ENCODE data around the gene ZFHX3. TPM values are rescaled to one million over a fixed set of nuclear protein-coding genes. Genes with fewer than 3 reads are reported as not detected.
A peak's percentile ranks its signal among the peaks of the same experiment; 100 is the strongest.

The ZFHX3 gene
- total RNA-seq, 2 donors from 2014 or later = 57.7 to 70.1 TPM

DNA sequence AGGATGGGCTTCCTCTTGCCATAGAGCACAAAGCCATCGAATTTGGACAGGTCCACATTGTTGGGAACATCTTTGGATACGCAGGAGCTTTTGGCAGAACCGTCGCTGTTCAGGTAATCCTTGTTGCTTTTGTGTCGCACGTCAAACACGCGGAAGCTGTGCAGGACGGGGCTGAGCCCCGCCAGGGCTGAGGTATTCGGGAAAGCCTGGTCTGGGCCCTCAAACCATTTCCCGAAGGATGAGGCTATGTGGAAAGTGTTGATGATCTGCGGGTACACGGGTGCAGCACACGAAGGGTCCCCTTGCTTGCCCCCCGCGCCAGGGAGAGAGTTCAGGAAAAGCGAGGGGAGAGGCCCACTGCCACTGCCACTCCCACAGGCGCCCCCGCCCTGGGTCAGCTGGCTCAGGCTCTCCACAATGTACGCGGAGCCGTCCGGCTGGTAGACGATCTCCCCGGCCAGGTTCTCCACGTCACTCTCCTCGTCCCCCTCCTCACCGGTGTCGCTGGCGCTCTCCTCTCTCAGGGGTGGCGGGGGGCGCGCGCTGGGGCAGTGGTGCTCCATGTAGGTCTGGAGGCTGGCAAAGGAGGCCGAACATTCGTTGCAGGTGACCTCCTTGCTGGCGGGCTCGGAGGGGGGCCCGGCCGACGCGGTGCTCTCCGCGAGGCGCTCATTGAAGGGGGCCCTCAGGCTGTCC, 88.5 kb downstream of the ZFHX3 start:
- Histone ChIP-seq H3K36me3 (peaks cover 22% of the 10 kb centered on the region), H3K27ac (no peak overlapping the region), H3K4me3 (no peak overlapping the region), H3K9me3 (no peaks in the 10 kb centered on the region), H3K27me3 (replicated peaks; ENCODE audit: insufficient read depth) (no peaks in the 10 kb centered on the region), H3K4me1 (ENCODE audit: control insufficient read depth in 1 of 2, low read depth in 2 of 2) (peaks cover 3 to 42% of the 10 kb centered on the region in 2 donors)
- TF ChIP-seq, protein P1, sequence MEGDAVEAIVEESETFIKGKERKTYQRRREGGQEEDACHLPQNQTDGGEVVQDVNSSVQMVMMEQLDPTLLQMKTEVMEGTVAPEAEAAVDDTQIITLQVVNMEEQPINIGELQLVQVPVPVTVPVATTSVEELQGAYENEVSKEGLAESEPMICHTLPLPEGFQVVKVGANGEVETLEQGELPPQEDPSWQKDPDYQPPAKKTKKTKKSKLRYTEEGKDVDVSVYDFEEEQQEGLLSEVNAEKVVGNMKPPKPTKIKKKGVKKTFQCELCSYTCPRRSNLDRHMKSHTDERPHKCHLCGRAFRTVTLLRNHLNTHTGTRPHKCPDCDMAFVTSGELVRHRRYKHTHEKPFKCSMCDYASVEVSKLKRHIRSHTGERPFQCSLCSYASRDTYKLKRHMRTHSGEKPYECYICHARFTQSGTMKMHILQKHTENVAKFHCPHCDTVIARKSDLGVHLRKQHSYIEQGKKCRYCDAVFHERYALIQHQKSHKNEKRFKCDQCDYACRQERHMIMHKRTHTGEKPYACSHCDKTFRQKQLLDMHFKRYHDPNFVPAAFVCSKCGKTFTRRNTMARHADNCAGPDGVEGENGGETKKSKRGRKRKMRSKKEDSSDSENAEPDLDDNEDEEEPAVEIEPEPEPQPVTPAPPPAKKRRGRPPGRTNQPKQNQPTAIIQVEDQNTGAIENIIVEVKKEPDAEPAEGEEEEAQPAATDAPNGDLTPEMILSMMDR (IDR thresholded peaks at IDR 0.05) = no peak
- DNase-seq (ENCODE audit: low spot score) (no peak), ATAC-seq (ENCODE audit: insufficient number of reproducible peaks, low FRiP score, low read depth) (no peak)

GRCh38 chr16:72958522-72959076, 89.3 kb downstream of the ZFHX3 start:
- H3K27me3 ChIP-seq (replicated peaks; ENCODE audit: insufficient read depth) = no peaks in the 10 kb centered on the region
- TF ChIP-seq, protein P1 (IDR thresholded peaks at IDR 0.05) = no peak
- DNase-seq (ENCODE audit: low spot score) = no peak
- H3K4me1 ChIP-seq (ENCODE audit: control insufficient read depth in 1 of 2, low read depth in 2 of 2) = peaks cover 6 to 47% of the 10 kb centered on the region in 2 donors
- H3K27ac ChIP-seq = no peak overlapping the region
- H3K36me3 ChIP-seq = peaks cover 22% of the 10 kb centered on the region
- H3K4me3 ChIP-seq = no peak overlapping the region
- H3K9me3 ChIP-seq = no peaks in the 10 kb centered on the region
- no peak for ATAC-seq (ENCODE audit: insufficient number of reproducible peaks, low FRiP score, low read depth)

GRCh38 chr16:72957303-72958277, 90.3 kb downstream of the ZFHX3 start:
- no peak for DNase-seq (ENCODE audit: low spot score)
- TF ChIP-seq, protein P1 (IDR thresholded peaks at IDR 0.05) = no peak
- H3K36me3 ChIP-seq = peaks cover 22% of the 10 kb centered on the region
- H3K9me3 ChIP-seq = no peaks in the 10 kb centered on the region
- H3K27me3 ChIP-seq (replicated peaks; ENCODE audit: insufficient read depth) = no peaks in the 10 kb centered on the region
- H3K4me3 ChIP-seq = no peak overlapping the region
- peaks cover 12 to 50% of the 10 kb centered on the region in 2 donors for H3K4me1 ChIP-seq (ENCODE audit: control insufficient read depth in 1 of 2, low read depth in 2 of 2)
- no peak for ATAC-seq (ENCODE audit: insufficient number of reproducible peaks, low FRiP score, low read depth)
- peak overlapping the region in 1 of 2 donors; percentile 19 for H3K27ac ChIP-seq

GRCh38 chr16:72956124-72957064, 91.5 kb downstream of the ZFHX3 start:
- Histone ChIP-seq H3K36me3 (peaks cover 22% of the 10 kb centered on the region), H3K4me1 (ENCODE audit: control insufficient read depth in 1 of 2, low read depth in 2 of 2) (peaks cover 19 to 56% of the 10 kb centered on the region in 2 donors), H3K4me3 (no peak overlapping the region), H3K9me3 (no peaks in the 10 kb centered on the region), H3K27me3 (replicated peaks; ENCODE audit: insufficient read depth) (no peaks in the 10 kb centered on the region), H3K27ac (peak overlapping the region; percentile 29 to 47)
- ATAC-seq (ENCODE audit: insufficient number of reproducible peaks, low FRiP score, low read depth) (no peak), DNase-seq (ENCODE audit: low spot score) (no peak)
- TF ChIP-seq, protein P1 (IDR thresholded peaks at IDR 0.05) = no peak
